ENCODE measurements around the gene OR4D1. TPM values are rescaled to one million over a fixed set of nuclear protein-coding genes. Genes with fewer than 3 reads are reported as not detected.

OR4D1 gene
- total and polyA plus RNA-seq, 2 of the 13 experiments (the other 11 are each of a cell fraction or from before 2014, with no cell fraction given), result not detected

GRCh38 chr17:58112970-58113631, 35.1 kb upstream of the OR4D1 start (continued):
- no peak for TF ChIP-seq CAMTA2 (CRISPR knock-in tag; IDR thresholded peaks at IDR 0.05; ENCODE audit: borderline replicate concordance)
- TF ChIP-seq SMARCE1 (IDR thresholded peaks at IDR 0.05; ENCODE audit: borderline replicate concordance), result no peak
- no peak for TF ChIP-seq PHF21A (CRISPR knock-in tag; IDR thresholded peaks at IDR 0.05)
- TF ChIP-seq TFAP4 (IDR thresholded peaks at IDR 0.05; ENCODE audit: borderline replicate concordance, low read depth), result no peak
- 0 out of 2 replicates have a peak, but pooled peaks have one; percentile 17 for TF ChIP-seq HDAC1 (CRISPR knock-in tag; IDR thresholded peaks at IDR 0.05)
- TF ChIP-seq ZNF337 (CRISPR knock-in tag; IDR thresholded peaks at IDR 0.05; ENCODE audit: borderline replicate concordance, low read depth), result no peak
- TF ChIP-seq MIER2 (CRISPR knock-in tag; IDR thresholded peaks at IDR 0.05), result peak; percentile 86; the same call in 1 of the 2 replicates
- TF ChIP-seq FOXK1 (CRISPR knock-in tag; IDR thresholded peaks at IDR 0.05; ENCODE audit: borderline replicate concordance, low read depth), result no peak
- TF ChIP-seq MYC (CRISPR knock-in tag; IDR thresholded peaks at IDR 0.05; ENCODE audit: borderline replicate concordance), result no peak
- TF ChIP-seq, protein P1, sequence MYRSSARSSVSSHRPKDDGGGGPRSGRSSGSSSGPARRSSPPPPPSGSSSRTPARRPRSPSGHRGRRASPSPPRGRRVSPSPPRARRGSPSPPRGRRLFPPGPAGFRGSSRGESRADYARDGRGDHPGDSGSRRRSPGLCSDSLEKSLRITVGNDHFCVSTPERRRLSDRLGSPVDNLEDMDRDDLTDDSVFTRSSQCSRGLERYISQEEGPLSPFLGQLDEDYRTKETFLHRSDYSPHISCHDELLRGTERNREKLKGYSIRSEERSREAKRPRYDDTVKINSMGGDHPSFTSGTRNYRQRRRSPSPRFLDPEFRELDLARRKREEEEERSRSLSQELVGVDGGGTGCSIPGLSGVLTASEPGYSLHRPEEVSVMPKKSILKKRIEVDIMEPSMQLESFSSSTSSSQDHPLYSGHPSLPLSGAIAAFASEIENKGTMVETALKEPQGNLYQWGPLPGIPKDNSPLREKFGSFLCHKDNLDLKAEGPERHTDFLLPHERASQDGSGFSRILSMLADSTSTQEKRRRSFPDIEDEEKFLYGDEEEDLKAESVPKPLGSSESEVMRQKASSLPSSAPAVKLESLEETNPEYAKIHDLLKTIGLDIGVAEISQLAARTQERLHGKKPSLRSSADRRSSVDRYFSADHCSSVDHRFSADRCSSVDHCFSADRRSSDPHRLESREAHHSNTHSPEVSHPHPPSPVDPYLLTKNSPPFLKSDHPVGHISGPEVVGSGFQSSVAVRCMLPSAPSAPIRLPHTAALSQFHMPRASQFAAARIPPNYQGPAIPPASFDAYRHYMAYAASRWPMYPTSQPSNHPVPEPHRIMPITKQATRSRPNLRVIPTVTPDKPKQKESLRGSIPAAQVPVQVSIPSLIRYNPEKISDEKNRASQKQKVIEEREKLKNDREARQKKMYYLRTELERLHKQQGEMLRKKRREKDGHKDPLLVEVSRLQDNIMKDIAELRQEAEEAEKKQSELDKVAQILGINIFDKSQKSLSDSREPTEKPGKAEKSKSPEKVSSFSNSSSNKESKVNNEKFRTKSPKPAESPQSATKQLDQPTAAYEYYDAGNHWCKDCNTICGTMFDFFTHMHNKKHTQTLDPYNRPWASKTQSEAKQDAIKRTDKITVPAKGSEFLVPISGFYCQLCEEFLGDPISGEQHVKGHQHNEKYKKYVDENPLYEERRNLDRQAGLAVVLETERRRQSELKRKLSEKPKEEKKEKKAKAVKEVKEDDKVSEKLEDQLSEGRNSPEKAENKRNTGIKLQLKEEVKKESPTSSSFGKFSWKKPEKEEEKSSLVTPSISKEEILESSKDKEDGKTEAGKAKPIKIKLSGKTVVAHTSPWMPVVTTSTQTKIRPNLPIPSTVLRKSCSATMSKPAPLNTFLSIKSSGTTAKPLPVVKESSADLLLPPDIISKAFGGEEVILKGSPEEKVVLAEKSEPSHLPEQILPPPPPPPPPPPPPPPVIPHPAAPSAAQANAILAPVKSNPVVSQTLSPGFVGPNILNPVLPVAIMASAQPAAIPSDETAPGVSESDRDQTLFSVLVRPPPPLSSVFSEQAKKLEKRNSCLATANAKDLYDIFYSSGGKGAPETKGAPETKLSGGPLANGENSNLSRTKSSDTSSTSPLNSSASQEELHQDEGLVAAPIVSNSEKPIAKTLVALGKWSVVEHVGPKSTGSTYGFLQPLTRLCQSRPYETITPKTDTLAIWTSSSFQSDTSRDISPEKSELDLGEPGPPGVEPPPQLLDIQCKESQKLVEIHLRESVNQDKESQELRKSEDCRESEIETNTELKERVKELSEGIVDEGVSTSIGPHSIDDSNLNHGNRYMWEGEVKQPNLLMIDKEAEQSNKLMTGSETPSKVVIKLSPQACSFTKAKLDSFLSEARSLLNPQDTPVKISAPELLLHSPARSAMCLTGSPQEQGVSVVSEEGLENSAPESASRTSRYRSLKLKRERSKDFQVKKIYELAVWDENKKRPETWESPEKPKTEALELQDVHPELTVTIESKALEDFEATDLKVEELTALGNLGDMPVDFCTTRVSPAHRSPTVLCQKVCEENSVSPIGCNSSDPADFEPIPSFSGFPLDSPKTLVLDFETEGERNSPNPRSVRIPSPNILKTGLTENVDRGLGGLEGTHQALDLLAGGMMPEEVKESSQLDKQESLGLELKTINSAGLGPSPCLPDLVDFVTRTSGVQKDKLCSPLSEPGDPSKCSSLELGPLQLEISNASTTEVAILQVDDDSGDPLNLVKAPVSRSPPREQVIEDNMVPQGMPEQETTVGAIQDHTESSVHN (CRISPR knock-in tag; IDR thresholded peaks at IDR 0.05), result peak; percentile 72; the same call in 1 of the 2 replicates
- peak; percentile 25; the same call in 1 of the 2 replicates for TF ChIP-seq DRAP1 (CRISPR knock-in tag; IDR thresholded peaks at IDR 0.05)
- peak; percentile 38; the same call in 1 of the 2 replicates for TF ChIP-seq ZNF710 (CRISPR knock-in tag; IDR thresholded peaks at IDR 0.05; ENCODE audit: borderline replicate concordance)
- TF ChIP-seq, protein P2, sequence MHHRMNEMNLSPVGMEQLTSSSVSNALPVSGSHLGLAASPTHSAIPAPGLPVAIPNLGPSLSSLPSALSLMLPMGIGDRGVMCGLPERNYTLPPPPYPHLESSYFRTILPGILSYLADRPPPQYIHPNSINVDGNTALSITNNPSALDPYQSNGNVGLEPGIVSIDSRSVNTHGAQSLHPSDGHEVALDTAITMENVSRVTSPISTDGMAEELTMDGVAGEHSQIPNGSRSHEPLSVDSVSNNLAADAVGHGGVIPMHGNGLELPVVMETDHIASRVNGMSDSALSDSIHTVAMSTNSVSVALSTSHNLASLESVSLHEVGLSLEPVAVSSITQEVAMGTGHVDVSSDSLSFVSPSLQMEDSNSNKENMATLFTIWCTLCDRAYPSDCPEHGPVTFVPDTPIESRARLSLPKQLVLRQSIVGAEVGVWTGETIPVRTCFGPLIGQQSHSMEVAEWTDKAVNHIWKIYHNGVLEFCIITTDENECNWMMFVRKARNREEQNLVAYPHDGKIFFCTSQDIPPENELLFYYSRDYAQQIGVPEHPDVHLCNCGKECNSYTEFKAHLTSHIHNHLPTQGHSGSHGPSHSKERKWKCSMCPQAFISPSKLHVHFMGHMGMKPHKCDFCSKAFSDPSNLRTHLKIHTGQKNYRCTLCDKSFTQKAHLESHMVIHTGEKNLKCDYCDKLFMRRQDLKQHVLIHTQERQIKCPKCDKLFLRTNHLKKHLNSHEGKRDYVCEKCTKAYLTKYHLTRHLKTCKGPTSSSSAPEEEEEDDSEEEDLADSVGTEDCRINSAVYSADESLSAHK (CRISPR knock-in tag; IDR thresholded peaks at IDR 0.05; ENCODE audit: borderline replicate concordance), result no peak
- 0 out of 2 replicates have a peak, but pooled peaks have one; percentile 24 for TF ChIP-seq PHF8 (CRISPR knock-in tag; IDR thresholded peaks at IDR 0.05)
- no peak for TF ChIP-seq MED13 (CRISPR knock-in tag; IDR thresholded peaks at IDR 0.05)

Data from HepG2 (cell line).